Measurements from ENCODE around the gene ATG3.
"Not testable (repeated sequence)": the region's sequence is repeated elsewhere in the genome, so short reads cannot be mapped to it uniquely, and the experiment has no call there.

Gene ATG3

GRCh38 chr3:112561734-112562529 is at the start of gene ATG3, which contains the start of gene SLC35A5:
Gene ATG3, minus strand, starts transcription at chr3:112561962. Its CDS starts 434 bp downstream, at chr3:112561528.
Gene SLC35A5, plus strand, starts transcription at chr3:112562045. Its CDS starts 1,359 bp downstream, at chr3:112563404.
- DNase-seq: peak; percentile 98 to 99

GRCh38 chr3:112610121-112610520 is 48.4 kb upstream of the ATG3 start:
- DNase-seq: no peak

- no peak for DNase-seq
Observed at GRCh38 chr3:112607863-112608262, 46.1 kb upstream of the ATG3 start.

- DNase-seq: no peak
Observed at GRCh38 chr3:112606098-112606497, 44.3 kb upstream of the ATG3 start.

- DNase-seq: no peak
Observed at GRCh38 chr3:112605285-112605684, 43.5 kb upstream of the ATG3 start.

- DNase-seq: no peak
Observed at GRCh38 chr3:112604536-112604935, 42.8 kb upstream of the ATG3 start.

GRCh38 chr3:112602217-112602838 is 40.6 kb upstream of the ATG3 start:
- no peak for DNase-seq

GRCh38 chr3:112598731-112599130 is 37.0 kb upstream of the ATG3 start:
- DNase-seq: no peak

- DNase-seq: no peak
Observed at GRCh38 chr3:112597945-112598344, 36.2 kb upstream of the ATG3 start.

- DNase-seq: no peak
Observed at GRCh38 chr3:112594856-112595255, 33.1 kb upstream of the ATG3 start.

GRCh38 chr3:112593258-112593657 is 31.5 kb upstream of the ATG3 start:
- no peak for DNase-seq

- no peak for DNase-seq
Observed at GRCh38 chr3:112587336-112587735, 25.6 kb upstream of the ATG3 start.

GRCh38 chr3:112585782-112586181 is 24.0 kb upstream of the ATG3 start:
- no peak for DNase-seq

GRCh38 chr3:112583105-112583504 is 21.3 kb upstream of the ATG3 start:
- DNase-seq: no peak

- peak; percentile 14 to 48 for DNase-seq
Observed at GRCh38 chr3:112582244-112582874, 20.6 kb upstream of the ATG3 start.

GRCh38 chr3:112579697-112580096 is 17.9 kb upstream of the ATG3 start:
- DNase-seq: no peak

GRCh38 chr3:112579232-112579631 is 17.5 kb upstream of the ATG3 start:
- peak in 1 of 2 donors; percentile 1 for DNase-seq

- no peak for DNase-seq
Observed at GRCh38 chr3:112572701-112573100, 10.9 kb upstream of the ATG3 start.

GRCh38 chr3:112569265-112569664 is 7.5 kb upstream of the ATG3 start:
- no peak for DNase-seq

GRCh38 chr3:112568642-112569041 is 6.9 kb upstream of the ATG3 start:
- DNase-seq: no peak

GRCh38 chr3:112564940-112565305 is 3.2 kb upstream of the ATG3 start:
- DNase-seq: no peak

- not testable (repeated sequence) for DNase-seq
Observed at GRCh38 chr3:112564247-112564939, 2.6 kb upstream of the ATG3 start.

GRCh38 chr3:112561484-112561733 is 353 bp downstream of the ATG3 start:
- no peak for DNase-seq

Measured in CD4-positive, alpha-beta T cell treated with Interferon alpha-2 for 1 hour (primary cell).